HG03064 (cell line): ENCODE data around the gene ACO2.
"Not testable (repeated sequence)": the region's sequence is repeated elsewhere in the genome, so short reads cannot be mapped to it uniquely, and the experiment has no call there.

ENCODE experiments used
- ATAC-seq: cut with Tn5 transposase; IDR thresholded peaks from one replicate; pipeline ENCODE4 v1.9.1; 2021; ENCODE audit warnings: low read depth; ENCODE audit not compliant: unreplicated experiment

The ACO2 gene

DNA sequence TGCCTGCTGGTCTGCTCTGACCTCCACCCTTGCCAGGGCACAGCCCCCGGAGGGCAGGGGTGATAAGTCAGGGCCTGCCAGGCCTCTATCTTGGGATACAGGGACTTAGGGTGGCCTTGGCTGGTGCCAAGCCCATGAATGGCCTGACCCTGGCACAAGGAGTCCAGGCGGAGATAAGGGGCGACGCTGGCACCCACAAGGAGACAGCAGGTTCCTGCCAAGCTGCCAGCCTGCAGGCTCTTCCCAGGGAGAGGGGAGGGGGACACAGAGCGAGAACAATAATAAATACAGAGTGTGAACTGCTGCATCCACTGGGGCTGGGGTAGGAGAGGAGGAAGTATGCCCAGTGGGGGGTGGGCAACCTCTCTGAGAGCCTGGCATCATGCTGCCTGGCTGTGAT lies 92.9 kb downstream of the ACO2 start:
- ATAC-seq: no peak

DNA sequence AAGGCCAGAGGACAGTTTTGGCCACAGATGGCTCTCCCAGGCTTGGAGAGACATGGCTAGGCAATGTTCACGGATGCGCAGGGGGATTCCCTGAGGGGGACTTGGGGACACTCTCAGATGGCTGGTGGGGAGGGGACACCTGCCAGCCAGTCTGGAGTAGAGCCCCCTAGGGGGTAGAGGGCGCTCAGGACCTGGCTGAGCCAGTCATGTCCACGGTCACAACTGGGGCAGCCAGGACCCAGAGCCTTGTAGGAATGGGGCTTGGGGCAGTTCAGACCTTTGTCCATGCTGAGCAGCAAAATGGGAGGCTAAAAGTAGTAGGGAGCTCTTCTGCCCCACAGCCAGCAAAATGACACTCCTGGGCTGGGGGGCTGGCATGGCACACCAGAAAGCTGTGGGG lies 93.5 kb downstream of the ACO2 start:
- no peak for ATAC-seq

- no peak for ATAC-seq
These were observed 94.3 kb downstream of the ACO2 start for GRCh38 chr22:41563051-41563711.

DNA sequence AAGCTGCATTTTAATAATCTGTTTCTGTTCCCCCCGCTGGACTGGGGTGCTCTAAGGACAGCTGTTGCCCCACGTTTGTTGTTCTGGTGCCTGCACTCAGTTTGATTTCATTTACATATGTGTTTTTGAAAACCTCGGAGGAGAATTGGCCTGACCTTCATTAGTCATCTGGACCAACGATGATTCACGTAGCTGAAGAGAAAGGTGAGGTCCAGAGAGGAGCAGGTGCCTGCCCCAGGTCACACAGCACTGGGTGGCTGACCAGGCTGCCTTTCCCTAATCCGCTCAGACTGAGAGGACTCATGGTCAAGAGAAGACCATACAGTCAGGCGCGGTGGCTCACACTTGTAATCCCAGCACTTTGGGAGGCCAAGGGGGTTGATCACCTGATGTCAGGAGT lies 95.6 kb downstream of the ACO2 start:
- ATAC-seq: no peak

DNA sequence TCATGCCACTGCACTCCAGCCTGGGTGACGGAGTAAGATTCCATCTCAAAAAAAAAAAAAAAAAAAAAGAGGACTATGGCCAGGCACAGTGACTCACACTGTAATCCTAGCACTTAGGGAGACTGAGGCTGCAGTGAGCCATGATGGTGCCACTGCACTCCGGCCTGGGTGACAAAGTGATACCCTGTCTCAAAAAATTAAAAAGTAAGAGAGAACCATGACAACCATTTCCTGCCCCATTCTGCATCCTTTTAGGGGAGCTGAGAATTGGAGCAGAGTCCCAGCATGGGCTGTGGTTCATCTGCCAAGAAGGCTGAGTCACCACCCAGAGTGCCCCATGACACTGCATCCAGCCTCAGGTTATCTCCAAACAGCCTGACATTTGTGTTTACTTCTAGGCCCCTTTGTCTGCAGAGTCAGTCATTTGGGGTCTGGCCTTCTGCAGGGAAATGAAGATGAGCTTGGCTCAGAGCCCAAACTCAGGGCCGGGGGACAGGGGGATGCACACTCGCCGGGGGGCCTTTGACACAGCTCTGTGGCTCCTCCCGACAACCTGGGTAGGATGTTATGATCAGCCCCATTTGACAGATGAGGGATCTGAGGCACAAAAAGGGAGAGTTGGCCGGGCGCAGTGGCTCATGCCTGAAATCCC lies 96.6 kb downstream of the ACO2 start:
- ATAC-seq: no peak

- no peak for ATAC-seq
These were observed 98.5 kb downstream of the ACO2 start for GRCh38 chr22:41567512-41567768.

- no peak for ATAC-seq
These were observed 99.9 kb downstream of the ACO2 start for GRCh38 chr22:41568811-41569210.

GRCh38 chr22:41570221-41570620 lies 101.3 kb downstream of the ACO2 start:
- no peak for ATAC-seq

GRCh38 chr22:41571786-41572185 lies 102.9 kb downstream of the ACO2 start:
- ATAC-seq: no peak

- not testable (repeated sequence) for ATAC-seq
These were observed 103.4 kb downstream of the ACO2 start for GRCh38 chr22:41572305-41572704.

DNA sequence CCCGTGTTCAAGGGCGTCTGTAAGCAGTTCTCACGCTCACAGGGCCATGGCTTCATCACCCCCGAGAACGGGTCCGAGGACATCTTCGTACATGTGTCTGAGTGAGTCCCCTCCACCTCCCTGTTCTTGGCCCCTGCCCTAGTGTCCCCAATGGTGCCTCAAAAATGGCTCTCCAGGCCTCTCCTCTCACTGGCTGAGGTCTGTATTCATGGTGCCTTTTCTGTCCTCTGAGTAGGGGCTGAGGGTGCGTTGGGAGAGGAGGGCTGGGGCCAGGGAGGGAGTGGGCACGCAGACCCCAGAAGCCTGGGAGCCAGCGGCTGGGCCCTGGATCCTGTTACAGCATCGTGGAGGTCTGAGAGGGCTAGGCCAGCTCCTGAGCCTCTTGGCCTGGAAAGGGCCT lies 104.8 kb downstream of the ACO2 start:
- no peak for ATAC-seq

- ATAC-seq: no peak
These were observed 106.0 kb downstream of the ACO2 start for GRCh38 chr22:41574847-41575381.

DNA sequence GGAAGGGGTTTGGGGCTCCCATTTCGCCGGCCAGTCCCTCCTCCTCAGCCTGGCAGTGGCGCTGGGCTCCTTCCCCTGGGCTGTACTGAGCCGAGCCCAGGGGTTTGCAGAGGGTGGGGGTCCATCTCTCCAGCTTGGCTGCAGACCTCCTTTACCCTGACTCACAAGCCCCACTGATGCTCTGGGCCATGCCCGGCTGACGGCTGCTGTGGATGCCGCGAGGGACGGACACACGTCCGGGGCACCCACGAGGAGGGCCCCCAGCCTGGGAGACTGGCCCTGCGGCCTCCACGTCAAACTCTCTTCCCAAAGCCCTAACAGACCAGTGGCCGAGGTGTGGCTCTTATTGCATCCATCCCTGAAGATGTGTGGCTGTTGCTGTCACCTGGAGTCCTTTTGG lies 106.6 kb downstream of the ACO2 start:
- no peak for ATAC-seq

DNA sequence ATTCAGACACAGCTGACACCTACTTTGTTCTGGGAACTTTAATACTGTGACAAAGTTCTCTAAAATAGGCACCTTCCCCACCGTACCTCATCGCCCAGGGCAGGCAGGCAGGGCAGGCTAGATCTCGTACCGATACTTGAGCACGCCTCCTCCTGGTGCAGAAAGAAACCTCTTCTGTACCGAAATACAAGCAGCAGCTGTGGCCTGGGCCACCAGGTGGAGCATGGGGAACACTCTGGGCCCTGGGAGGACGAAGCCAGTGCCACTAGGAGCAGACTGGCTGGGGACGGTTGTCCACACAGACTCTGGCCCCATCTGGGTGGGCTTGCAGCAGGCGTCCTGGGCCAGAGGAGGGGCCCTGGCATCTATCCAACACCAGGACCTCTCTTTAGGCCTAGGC lies 108.0 kb downstream of the ACO2 start:
- ATAC-seq: no peak

- ATAC-seq: no peak
These were observed 109.2 kb downstream of the ACO2 start for GRCh38 chr22:41578114-41578513.
